Neural cell (in vitro differentiated cells): ENCODE data around the gene NOL7.

Experiments used
- EP300 ChIP-seq: fragments of 450-650 bp; conservative IDR thresholded peaks from 2 replicates; pipeline ENCODE4 v1.6.1; 2014; ENCODE audit warnings: antibody characterized with exemption, mild to moderate bottlenecking, moderate library complexity; ENCODE audit not compliant: poor library complexity, severe bottlenecking
- EZH2 ChIP-seq: fragments of 200-600, 300-800 bp; shearing (Covaris generic), sonication (generic); IDR thresholded peaks from 2 replicates; pipeline ENCODE4 v1.6.1; 2014; ENCODE audit warnings: antibody characterized with exemption, low read length, borderline replicate concordance, mild to moderate bottlenecking; ENCODE audit not compliant: insufficient read depth, poor library complexity, severe bottlenecking
- POLR2AphosphoS5 ChIP-seq: IDR thresholded peaks from 2 replicates; pipeline ENCODE4 v1.6.1; 2012
- TAF1 ChIP-seq: IDR thresholded peaks from 2 replicates; pipeline ENCODE4 v1.6.1; 2012; ENCODE audit warnings: low read depth
- TF ChIP-seq, protein P1 (sequence below): IDR thresholded peaks from 2 replicates; pipeline ENCODE4 v1.6.1; 2012; ENCODE audit warnings: borderline replicate concordance
- TF ChIP-seq, protein P2 (sequence below): fragments of 450-650 bp; IDR thresholded peaks from 2 replicates; pipeline ENCODE4 v1.5.1; 2014; ENCODE audit warnings: antibody characterized with exemption, mild to moderate bottlenecking, moderate library complexity; ENCODE audit not compliant: poor library complexity, severe bottlenecking

DNA sequence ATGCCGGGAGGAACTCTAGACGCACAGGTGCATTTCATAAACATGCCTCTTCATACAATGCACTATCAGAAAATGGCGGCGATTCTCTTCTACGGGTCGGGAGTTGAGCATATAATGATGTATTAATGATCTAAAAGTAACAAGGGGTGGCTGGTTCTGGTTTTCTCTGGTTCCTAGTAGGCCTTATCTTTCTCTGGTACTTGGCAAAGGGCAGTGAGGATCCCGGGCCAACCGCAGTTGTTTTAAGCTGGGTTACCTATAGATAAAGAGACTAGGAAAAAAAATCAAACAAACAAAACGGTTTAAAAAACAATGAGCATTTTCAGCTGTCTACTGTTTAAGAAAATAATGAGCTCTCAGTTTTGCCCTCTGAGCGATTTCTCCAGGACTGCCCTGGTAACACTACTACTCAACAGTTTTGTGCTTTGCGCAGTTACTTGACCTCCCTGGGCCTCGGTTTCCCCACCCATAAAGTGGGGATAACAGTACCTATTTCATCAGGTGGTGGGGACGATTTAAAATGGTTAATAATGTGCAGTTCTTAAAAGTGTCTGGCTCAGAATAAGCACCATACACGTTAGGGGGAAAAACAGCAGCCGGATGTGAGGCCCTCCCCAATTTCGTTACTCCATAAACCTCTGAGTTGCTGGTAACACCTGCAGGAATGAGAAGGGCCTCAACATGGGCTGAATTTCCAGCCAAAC is 42.0 kb upstream of the NOL7 start:
- TF ChIP-seq, protein P1, sequence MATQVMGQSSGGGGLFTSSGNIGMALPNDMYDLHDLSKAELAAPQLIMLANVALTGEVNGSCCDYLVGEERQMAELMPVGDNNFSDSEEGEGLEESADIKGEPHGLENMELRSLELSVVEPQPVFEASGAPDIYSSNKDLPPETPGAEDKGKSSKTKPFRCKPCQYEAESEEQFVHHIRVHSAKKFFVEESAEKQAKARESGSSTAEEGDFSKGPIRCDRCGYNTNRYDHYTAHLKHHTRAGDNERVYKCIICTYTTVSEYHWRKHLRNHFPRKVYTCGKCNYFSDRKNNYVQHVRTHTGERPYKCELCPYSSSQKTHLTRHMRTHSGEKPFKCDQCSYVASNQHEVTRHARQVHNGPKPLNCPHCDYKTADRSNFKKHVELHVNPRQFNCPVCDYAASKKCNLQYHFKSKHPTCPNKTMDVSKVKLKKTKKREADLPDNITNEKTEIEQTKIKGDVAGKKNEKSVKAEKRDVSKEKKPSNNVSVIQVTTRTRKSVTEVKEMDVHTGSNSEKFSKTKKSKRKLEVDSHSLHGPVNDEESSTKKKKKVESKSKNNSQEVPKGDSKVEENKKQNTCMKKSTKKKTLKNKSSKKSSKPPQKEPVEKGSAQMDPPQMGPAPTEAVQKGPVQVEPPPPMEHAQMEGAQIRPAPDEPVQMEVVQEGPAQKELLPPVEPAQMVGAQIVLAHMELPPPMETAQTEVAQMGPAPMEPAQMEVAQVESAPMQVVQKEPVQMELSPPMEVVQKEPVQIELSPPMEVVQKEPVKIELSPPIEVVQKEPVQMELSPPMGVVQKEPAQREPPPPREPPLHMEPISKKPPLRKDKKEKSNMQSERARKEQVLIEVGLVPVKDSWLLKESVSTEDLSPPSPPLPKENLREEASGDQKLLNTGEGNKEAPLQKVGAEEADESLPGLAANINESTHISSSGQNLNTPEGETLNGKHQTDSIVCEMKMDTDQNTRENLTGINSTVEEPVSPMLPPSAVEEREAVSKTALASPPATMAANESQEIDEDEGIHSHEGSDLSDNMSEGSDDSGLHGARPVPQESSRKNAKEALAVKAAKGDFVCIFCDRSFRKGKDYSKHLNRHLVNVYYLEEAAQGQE = no peak
- TF ChIP-seq, protein P2, sequence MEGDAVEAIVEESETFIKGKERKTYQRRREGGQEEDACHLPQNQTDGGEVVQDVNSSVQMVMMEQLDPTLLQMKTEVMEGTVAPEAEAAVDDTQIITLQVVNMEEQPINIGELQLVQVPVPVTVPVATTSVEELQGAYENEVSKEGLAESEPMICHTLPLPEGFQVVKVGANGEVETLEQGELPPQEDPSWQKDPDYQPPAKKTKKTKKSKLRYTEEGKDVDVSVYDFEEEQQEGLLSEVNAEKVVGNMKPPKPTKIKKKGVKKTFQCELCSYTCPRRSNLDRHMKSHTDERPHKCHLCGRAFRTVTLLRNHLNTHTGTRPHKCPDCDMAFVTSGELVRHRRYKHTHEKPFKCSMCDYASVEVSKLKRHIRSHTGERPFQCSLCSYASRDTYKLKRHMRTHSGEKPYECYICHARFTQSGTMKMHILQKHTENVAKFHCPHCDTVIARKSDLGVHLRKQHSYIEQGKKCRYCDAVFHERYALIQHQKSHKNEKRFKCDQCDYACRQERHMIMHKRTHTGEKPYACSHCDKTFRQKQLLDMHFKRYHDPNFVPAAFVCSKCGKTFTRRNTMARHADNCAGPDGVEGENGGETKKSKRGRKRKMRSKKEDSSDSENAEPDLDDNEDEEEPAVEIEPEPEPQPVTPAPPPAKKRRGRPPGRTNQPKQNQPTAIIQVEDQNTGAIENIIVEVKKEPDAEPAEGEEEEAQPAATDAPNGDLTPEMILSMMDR = no peak
- TF ChIP-seq POLR2AphosphoS5 (no peak), TAF1 (no peak), EZH2 (no peak), EP300 (no peak)
